ENCODE results near the gene WNT1. TPM values are rescaled to one million over a fixed set of nuclear protein-coding genes. Genes with fewer than 3 reads are reported as not detected.

WNT1 gene
- total RNA-seq, 1 donor from 2014 or later: not detected

- intact Hi-C loops (cut with micrococcal nuclease): loop anchor here (5.0 kb wide), 4 partner anchors 37 to 978 kb away; partner anchors contain the start of genes C1QL4, COL2A1, DHH and PRKAG1
Observed at GRCh38 chr12:48980389-48980952, 2.3 kb downstream of the WNT1 start.

GRCh38 chr12:48980953-48981756 lies 3.0 kb downstream of the WNT1 start:
- intact Hi-C loops (cut with micrococcal nuclease): loop anchor here (5.0 kb wide), 4 partner anchors 36 to 979 kb away; partner anchors contain the start of genes C1QL4, COL2A1, DHH and PRKAG1

- intact Hi-C loops (cut with micrococcal nuclease): loop anchor here (5.0 kb wide), 4 partner anchors 36 to 979 kb away; partner anchors contain the start of genes C1QL4, COL2A1, DHH and PRKAG1
Observed at GRCh38 chr12:48981757-48982157, 3.6 kb downstream of the WNT1 start.

- intact Hi-C loops (cut with micrococcal nuclease): loop anchor here (5.0 kb wide), 4 partner anchors 35 to 980 kb away; partner anchors contain the start of genes C1QL4, COL2A1, DHH and PRKAG1
Observed at GRCh38 chr12:48982397-48983080, 4.4 kb downstream of the WNT1 start.

GRCh38 chr12:48985475-48985897 lies 7.4 kb downstream of the WNT1 start:
- intact Hi-C loops (cut with micrococcal nuclease): loop anchor here (5.0 kb wide), 1 partner anchor 83 kb away; a partner anchor contains a TSS

GRCh38 chr12:48985901-48986300 lies 7.8 kb downstream of the WNT1 start:
- intact Hi-C loops (cut with micrococcal nuclease): loop anchor here (5.0 kb wide), 1 partner anchor 84 kb away; a partner anchor contains a TSS

- intact Hi-C loops (cut with micrococcal nuclease): loop anchor here (5.0 kb wide), 1 partner anchor 85 kb away; a partner anchor contains a TSS
Observed at GRCh38 chr12:48986720-48987291, 8.7 kb downstream of the WNT1 start.

GRCh38 chr12:48988030-48988649 lies 10.0 kb downstream of the WNT1 start:
- intact Hi-C loops (cut with micrococcal nuclease): loop anchor here (1.0 to 5.0 kb wide), 2 partner anchors 86 to 135 kb away; a partner anchor contains a TSS

GRCh38 chr12:48990552-48990951 lies 12.4 kb downstream of the WNT1 start:
- intact Hi-C loops (cut with micrococcal nuclease): no loop called here

GRCh38 chr12:48991247-48992050 lies 13.3 kb downstream of the WNT1 start:
- intact Hi-C loops (cut with micrococcal nuclease): no loop called here

GRCh38 chr12:48993787-48994186 lies 15.7 kb downstream of the WNT1 start:
- intact Hi-C loops (cut with micrococcal nuclease): no loop called here

- intact Hi-C loops (cut with micrococcal nuclease): no loop called here
Observed at GRCh38 chr12:48994224-48995085, 16.3 kb downstream of the WNT1 start.

GRCh38 chr12:48995086-48995879 lies 17.2 kb downstream of the WNT1 start:
- intact Hi-C loops (cut with micrococcal nuclease): no loop called here

- intact Hi-C loops (cut with micrococcal nuclease): loop anchor here (2.0 kb wide), 2 partner anchors 18 to 96 kb away; partner anchors contain the start of gene WNT1
Observed at GRCh38 chr12:48996794-48997718, 18.9 kb downstream of the WNT1 start.

GRCh38 chr12:48997719-48998496 lies 19.8 kb downstream of the WNT1 start:
- intact Hi-C loops (cut with micrococcal nuclease): loop anchor here (1.0 to 2.0 kb wide), 3 partner anchors 19 to 95 kb away; partner anchors contain the start of genes PRKAG1 and WNT1
